NCI-H2081 (cell line): ENCODE data around the gene NSUN4.

Source experiments
- DNase-seq, 2 experiments: peaks; one replicate each; lab custom pipeline; 2025; lab: John Stamatoyannopoulos, UW

The NSUN4 gene

GRCh38 chr1:46405724-46406123 is 65.1 kb downstream of the NSUN4 start:
- DNase-seq: no peak

DNA sequence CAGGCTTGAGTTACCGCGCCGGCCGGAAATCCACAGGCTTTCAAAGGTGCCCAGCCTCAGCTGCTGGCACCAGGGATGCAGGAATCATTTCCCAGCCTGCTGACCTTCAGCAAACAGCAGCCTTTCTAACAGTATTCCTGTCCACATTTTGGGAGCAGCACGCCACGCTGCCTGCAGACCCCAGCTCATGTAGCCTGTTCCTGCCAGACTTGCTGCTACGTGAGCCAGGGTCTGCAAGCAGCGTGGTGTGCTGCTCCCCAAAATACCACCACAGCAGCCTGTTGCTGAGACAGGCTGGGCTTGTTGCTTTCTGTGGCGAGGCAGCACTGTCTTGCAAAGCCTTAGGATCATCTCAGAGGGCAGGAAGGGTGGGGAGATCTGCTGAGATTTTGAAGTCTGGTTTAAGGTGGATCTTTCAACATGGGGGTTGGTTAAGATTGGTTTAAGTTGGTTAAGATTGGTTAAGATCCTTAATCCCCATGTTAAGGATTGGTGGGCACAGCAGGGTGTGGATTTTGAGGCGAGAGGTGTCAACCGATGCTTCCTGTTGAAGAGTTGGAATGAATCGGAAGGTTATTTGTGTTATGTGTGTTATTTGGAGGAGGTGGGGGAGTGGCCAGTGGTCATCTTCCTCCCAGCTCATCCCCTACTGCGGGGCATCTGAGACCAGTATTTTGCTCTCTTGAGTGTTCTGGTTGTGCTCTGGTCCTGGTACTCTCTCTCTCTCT is 66.4 kb downstream of the NSUN4 start:
- no peak for DNase-seq

DNA sequence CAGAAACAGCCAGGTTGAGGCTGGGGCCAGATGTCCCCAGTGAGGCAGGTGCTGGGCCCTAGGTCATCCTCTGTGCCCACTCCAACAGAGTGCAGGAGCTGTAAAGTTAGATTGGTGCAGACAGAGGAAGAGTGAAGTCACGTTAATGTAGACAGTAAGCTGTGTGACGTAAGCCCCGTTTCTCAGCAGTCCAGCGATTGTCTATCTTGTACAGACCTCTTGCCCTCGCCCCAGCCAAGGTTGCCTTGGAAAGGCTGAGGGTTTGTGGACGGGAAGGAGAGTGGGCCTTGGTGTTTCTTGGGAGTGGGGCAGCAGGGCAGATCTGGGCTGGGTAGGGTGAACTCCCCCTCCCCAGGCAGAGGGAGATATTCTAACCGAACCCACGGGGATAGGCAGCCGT is 67.0 kb downstream of the NSUN4 start:
- no peak for DNase-seq

DNA sequence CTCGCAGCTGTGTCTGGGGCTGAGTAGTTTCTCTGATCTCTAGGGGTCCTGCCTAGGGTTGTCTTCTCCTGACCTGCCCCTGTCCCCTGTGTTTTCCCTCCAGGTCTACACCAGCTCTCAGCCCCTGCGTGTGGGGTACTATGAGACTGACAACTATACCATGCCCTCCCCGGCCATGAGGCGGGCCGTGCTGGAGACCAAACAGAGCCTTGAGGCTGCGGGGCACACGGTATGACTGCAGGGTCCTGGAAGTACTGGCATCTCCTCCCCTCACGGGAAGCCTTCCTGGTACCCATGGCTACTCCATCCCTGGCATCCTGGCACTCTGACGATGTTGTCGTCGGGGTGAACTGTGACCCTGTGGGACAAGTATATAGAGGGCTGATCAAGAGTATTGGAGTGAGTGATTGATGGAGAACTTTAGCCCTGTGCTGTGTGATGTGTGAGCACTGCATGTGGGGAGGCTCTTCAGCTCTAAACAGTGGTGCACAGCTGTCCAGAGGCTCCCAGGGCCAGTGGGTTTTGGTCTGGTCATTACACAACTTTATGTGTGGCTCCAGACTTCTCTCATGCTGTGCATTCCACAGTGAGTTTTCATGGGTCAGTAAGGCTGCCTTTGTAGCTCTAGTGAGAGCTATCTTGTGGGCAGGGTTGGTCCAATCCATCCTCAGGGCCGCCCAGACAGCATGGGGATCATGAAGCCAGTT is 67.9 kb downstream of the NSUN4 start:
- DNase-seq: no peak

DNA sequence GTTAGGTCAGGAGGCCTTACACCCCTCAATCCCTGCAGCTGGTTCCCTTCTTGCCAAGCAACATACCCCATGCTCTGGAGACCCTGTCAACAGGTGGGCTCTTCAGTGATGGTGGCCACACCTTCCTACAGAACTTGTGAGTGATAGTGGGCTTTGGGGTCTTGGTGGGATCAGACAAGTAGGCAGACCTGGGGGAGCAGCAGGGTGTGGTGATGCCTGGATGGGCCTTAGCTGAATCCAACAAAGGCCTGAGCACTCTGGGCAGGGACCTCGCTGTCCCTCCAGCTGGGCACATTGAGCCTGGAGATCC is 68.4 kb downstream of the NSUN4 start:
- no peak for DNase-seq

DNA sequence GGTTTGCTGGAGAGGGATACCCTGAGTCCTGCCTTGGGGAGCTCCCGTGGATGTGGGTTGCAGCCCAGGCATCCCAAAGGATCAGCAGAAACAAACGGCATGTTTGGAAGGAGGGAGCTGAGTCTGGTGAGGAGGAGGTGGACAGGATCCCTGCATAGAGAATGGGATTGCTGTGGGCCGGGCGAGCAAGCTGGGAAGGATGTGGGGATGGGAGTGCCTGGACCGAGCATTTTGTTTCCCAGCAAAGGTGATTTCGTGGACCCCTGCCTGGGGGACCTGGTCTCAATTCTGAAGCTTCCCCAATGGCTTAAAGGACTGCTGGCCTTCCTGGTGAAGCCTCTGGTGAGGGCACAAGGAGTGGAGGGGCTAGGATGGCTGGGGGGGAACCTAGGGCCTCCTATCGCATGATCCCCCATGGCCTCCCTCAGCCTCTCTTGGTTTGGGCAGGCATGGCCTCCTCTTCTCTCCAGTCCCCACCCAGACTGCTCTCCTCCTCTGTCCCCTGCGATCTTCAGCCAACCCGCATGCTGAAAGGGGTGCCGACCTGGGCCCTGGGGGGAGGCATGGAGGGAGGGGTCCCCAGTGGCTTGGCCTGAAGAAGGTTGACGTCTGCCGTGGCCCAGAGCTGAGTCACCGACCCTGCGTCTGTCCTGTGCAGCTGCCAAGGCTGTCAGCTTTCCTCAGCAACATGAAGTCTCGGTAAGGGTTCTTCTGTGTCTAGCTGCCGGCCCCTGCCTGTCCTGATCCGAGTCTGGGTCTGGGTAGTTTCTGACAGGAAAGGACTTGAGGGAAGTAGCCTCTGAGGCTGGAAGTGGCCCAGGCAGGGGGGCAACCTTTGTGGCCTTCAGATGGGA is 69.8 kb downstream of the NSUN4 start:
- DNase-seq: no peak

DNA sequence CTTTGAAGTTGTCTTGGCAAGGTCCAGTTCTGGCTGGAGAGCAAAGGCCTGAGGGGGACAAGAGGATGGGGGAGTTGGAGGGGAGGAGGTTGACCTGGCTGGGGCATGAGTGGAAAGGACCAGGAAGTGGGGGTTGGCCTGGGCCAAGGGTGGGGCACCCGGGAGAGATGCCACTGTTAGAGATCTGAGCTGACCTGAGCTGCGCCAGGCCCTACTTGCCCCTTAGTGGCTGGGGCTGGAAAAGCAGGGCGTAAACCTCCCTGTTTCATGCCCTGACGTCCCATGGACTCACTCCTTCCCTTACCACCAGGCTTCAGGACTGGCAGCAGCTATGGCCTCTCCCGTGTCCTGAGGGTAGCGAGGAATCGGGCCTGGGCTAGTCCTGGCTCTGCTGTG is 70.4 kb downstream of the NSUN4 start:
- DNase-seq: no peak
